Epidermal melanocyte (primary cell): Measurements from ENCODE around the gene SEC14L6.

Source experiments
- DNase-seq: peaks from one replicate; pipeline ENCODE4 v3.0.0; 2011; ENCODE audit warnings: low spot score; ENCODE audit not compliant: insufficient read length

The SEC14L6 gene

GRCh38 chr22:30497466-30498150 is 48.9 kb downstream of the SEC14L6 start:
- DNase-seq = no peak

GRCh38 chr22:30495041-30495784 is 51.3 kb downstream of the SEC14L6 start:
- no peak for DNase-seq

- no peak for DNase-seq
Observed at GRCh38 chr22:30492144-30492543, 54.4 kb downstream of the SEC14L6 start.

GRCh38 chr22:30491381-30491780 is 55.2 kb downstream of the SEC14L6 start:
- DNase-seq = no peak

GRCh38 chr22:30490399-30490798 is 56.1 kb downstream of the SEC14L6 start:
- DNase-seq = no peak

GRCh38 chr22:30488121-30488520 is 58.4 kb downstream of the SEC14L6 start:
- no peak for DNase-seq

- no peak for DNase-seq
Observed at GRCh38 chr22:30486661-30487115, 59.9 kb downstream of the SEC14L6 start.

- no peak for DNase-seq
Observed at GRCh38 chr22:30486118-30486517, 60.4 kb downstream of the SEC14L6 start.

- peak; percentile 83 for DNase-seq
Observed at GRCh38 chr22:30485362-30485988, 61.1 kb downstream of the SEC14L6 start.

GRCh38 chr22:30483169-30483568 is 63.4 kb downstream of the SEC14L6 start:
- no peak for DNase-seq

GRCh38 chr22:30481711-30482110 is 64.8 kb downstream of the SEC14L6 start:
- DNase-seq = no peak

- no peak for DNase-seq
Observed at GRCh38 chr22:30479981-30480380, 66.6 kb downstream of the SEC14L6 start.

- no peak for DNase-seq
Observed at GRCh38 chr22:30474683-30475424, 71.7 kb downstream of the SEC14L6 start.

- no peak for DNase-seq
Observed at GRCh38 chr22:30474121-30474520, 72.4 kb downstream of the SEC14L6 start.

- no peak for DNase-seq
Observed at GRCh38 chr22:30472994-30473720, 73.4 kb downstream of the SEC14L6 start.
